Tongue (tissue), 3 donors: ENCODE results near the gene MPZL3. TPM values are rescaled to one million over a fixed set of nuclear protein-coding genes. Genes with fewer than 3 reads are reported as not detected.
"Not testable (repeated sequence)": the region's sequence is repeated elsewhere in the genome, so short reads cannot be mapped to it uniquely, and the experiment has no call there.

Experiments
- DNase-seq: peaks from one replicate; pipeline ENCODE4 v3.0.0-alpha.2; 2015
- small RNA-seq: library from RNA; depleted of rRNA; stranded (forward); fragments of <200 nt; gene quantifications from one replicate; pipeline ENCODE3, GENCODE V24; 2014; ENCODE audit warnings: low replicate concordance
- total RNA-seq: library from RNA; depleted of rRNA; stranded (reverse); fragments of >200 nt; gene quantifications from one replicate; pipeline ENCODE4 v1.2.3, GENCODE V29; 2014

Gene MPZL3
- total RNA-seq, 1 donor from 2014 or later = 3.0 TPM

DNA sequence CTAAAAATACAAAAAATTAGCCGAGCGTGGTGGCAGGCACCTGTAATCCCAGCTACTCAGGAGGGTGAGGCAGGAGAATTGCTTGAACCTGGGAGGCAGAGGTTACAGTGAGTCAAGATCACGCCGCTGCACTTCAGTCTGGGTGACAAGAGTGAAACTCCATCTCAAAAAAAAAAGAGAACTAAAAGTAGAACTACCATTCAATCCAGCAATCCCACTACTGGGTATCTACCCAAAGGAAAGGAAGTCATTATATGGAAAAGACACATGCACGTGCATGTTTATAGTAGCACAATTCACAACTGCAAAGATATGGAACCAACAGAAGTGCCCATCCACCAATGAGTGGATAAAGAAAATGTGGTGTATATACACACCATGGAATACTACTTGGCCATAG is 68.5 kb downstream of the MPZL3 start:
- not testable (repeated sequence) for DNase-seq

GRCh38 chr11:118180300-118180703 is 71.9 kb downstream of the MPZL3 start:
- peak; percentile 94 for DNase-seq

GRCh38 chr11:118176778-118177134 is 75.4 kb downstream of the MPZL3 start:
- no peak for DNase-seq

Small RNA genes lying within 50 kb of the gene (small RNA-seq; reads per million reads assigned to genes)
- not detected for gene HSPE1P18

Other genes with a start within 250 kb of the MPZL3 start
- gene TMPRSS4, start 175.3 kb downstream of the MPZL3 start, total RNA-seq = 7.0 TPM
- not detected for gene SMIM35, start 165.4 kb downstream of the MPZL3 start, total RNA-seq
- gene SCN4B, start 99.5 kb downstream of the MPZL3 start, total RNA-seq = 4.1 TPM
- 12.0 TPM for gene SCN2B, start 75.7 kb downstream of the MPZL3 start, total RNA-seq
- 9.7 TPM for gene JAML, start 27.4 kb downstream of the MPZL3 start, total RNA-seq
- 27.2 TPM for gene MPZL2, start 11.9 kb upstream of the MPZL3 start, total RNA-seq
- gene CD3E, start 52.4 kb upstream of the MPZL3 start, total RNA-seq = not detected
- not detected for gene CD3D, start 90.3 kb upstream of the MPZL3 start, total RNA-seq
- gene CD3G, start 92.0 kb upstream of the MPZL3 start, total RNA-seq = 1.1 TPM
- gene UBE4A, start 107.2 kb upstream of the MPZL3 start, total RNA-seq = 34.8 TPM
- 77.5 TPM for gene ATP5MG, start 149.2 kb upstream of the MPZL3 start, total RNA-seq
- 64.5 TPM for gene KMT2A, start 184.1 kb upstream of the MPZL3 start, total RNA-seq